Measurements from ENCODE around the gene FHDC1.
A peak's percentile ranks its signal among the peaks of the same experiment; 100 is the strongest.

Gene FHDC1

GRCh38 chr4:152959080-152959479, 23.0 kb downstream of the FHDC1 start:
- Histone ChIP-seq H3K36me3 (ENCODE audit: insufficient read depth, low read length) (no peaks in the 10 kb centered on the region), H3K4me1 (ENCODE audit: control insufficient read depth, insufficient read depth, low read length, unreplicated experiment) (peaks cover 15% of the 10 kb centered on the region), H3K4me3 (ENCODE audit: low read depth, low read length) (no peak overlapping the region), H2AFZ (ENCODE audit: low read length, unreplicated experiment) (no peak overlapping the region), H3K27ac (ENCODE audit: low read depth, low read length) (no peak overlapping the region), H3K27me3 (ENCODE audit: insufficient read depth, low read length) (no peaks in the 10 kb centered on the region), H3K79me2 (ENCODE audit: control insufficient read depth, insufficient read depth, low read length, unreplicated experiment) (no peaks in the 10 kb centered on the region)

GRCh38 chr4:152960082-152960481, 24.0 kb downstream of the FHDC1 start:
- no peak overlapping the region for H3K4me3 ChIP-seq (ENCODE audit: low read depth, low read length)
- no peak overlapping the region for H2AFZ ChIP-seq (ENCODE audit: low read length, unreplicated experiment)
- H3K79me2 ChIP-seq (ENCODE audit: control insufficient read depth, insufficient read depth, low read length, unreplicated experiment), result no peaks in the 10 kb centered on the region
- no peak overlapping the region for H3K27ac ChIP-seq (ENCODE audit: low read depth, low read length)
- no peaks in the 10 kb centered on the region for H3K27me3 ChIP-seq (ENCODE audit: insufficient read depth, low read length)
- H3K4me1 ChIP-seq (ENCODE audit: control insufficient read depth, insufficient read depth, low read length, unreplicated experiment), result peaks cover 15% of the 10 kb centered on the region
- H3K36me3 ChIP-seq (ENCODE audit: insufficient read depth, low read length), result no peaks in the 10 kb centered on the region

- Histone ChIP-seq H3K27ac (ENCODE audit: low read depth, low read length) (peak overlapping the region; percentile 55), H2AFZ (ENCODE audit: low read length, unreplicated experiment) (peak overlapping the region; percentile 67), H3K4me1 (ENCODE audit: control insufficient read depth, insufficient read depth, low read length, unreplicated experiment) (peaks cover 15% of the 10 kb centered on the region), H3K36me3 (ENCODE audit: insufficient read depth, low read length) (no peaks in the 10 kb centered on the region), H3K27me3 (ENCODE audit: insufficient read depth, low read length) (no peaks in the 10 kb centered on the region), H3K79me2 (ENCODE audit: control insufficient read depth, insufficient read depth, low read length, unreplicated experiment) (no peaks in the 10 kb centered on the region), H3K4me3 (ENCODE audit: low read depth, low read length) (peak overlapping the region; percentile 12; the same call in 1 of the 2 replicates)
Observed at GRCh38 chr4:152961014-152961772, 25.1 kb downstream of the FHDC1 start.

- Histone ChIP-seq H3K27ac (ENCODE audit: low read depth, low read length) (peak overlapping the region; percentile 55), H3K4me3 (ENCODE audit: low read depth, low read length) (no peak overlapping the region), H3K79me2 (ENCODE audit: control insufficient read depth, insufficient read depth, low read length, unreplicated experiment) (no peaks in the 10 kb centered on the region), H3K4me1 (ENCODE audit: control insufficient read depth, insufficient read depth, low read length, unreplicated experiment) (peaks cover 15% of the 10 kb centered on the region), H2AFZ (ENCODE audit: low read length, unreplicated experiment) (peak overlapping the region; percentile 67), H3K36me3 (ENCODE audit: insufficient read depth, low read length) (no peaks in the 10 kb centered on the region), H3K27me3 (ENCODE audit: insufficient read depth, low read length) (no peaks in the 10 kb centered on the region)
Observed at GRCh38 chr4:152961773-152962115, 25.6 kb downstream of the FHDC1 start.

GRCh38 chr4:152962150-152962549, 26.0 kb downstream of the FHDC1 start:
- no peak overlapping the region for H2AFZ ChIP-seq (ENCODE audit: low read length, unreplicated experiment)

GRCh38 chr4:152964335-152964734, 28.2 kb downstream of the FHDC1 start:
- no peaks in the 10 kb centered on the region for H3K27me3 ChIP-seq (ENCODE audit: insufficient read depth, low read length)
- no peak overlapping the region for H3K4me3 ChIP-seq (ENCODE audit: low read depth, low read length)
- H3K79me2 ChIP-seq (ENCODE audit: control insufficient read depth, insufficient read depth, low read length, unreplicated experiment), result no peaks in the 10 kb centered on the region
- no peak overlapping the region for H3K27ac ChIP-seq (ENCODE audit: low read depth, low read length)
- no peak overlapping the region for H2AFZ ChIP-seq (ENCODE audit: low read length, unreplicated experiment)
- H3K4me1 ChIP-seq (ENCODE audit: control insufficient read depth, insufficient read depth, low read length, unreplicated experiment), result peaks cover 22% of the 10 kb centered on the region
- no peaks in the 10 kb centered on the region for H3K36me3 ChIP-seq (ENCODE audit: insufficient read depth, low read length)

More at GRCh38 chr4:152962150-152962549, 26.0 kb downstream of the FHDC1 start:
- no peaks in the 10 kb centered on the region for H3K27me3 ChIP-seq (ENCODE audit: insufficient read depth, low read length)
- H3K36me3 ChIP-seq (ENCODE audit: insufficient read depth, low read length), result no peaks in the 10 kb centered on the region
- H3K4me3 ChIP-seq (ENCODE audit: low read depth, low read length), result no peak overlapping the region
- peaks cover 15% of the 10 kb centered on the region for H3K4me1 ChIP-seq (ENCODE audit: control insufficient read depth, insufficient read depth, low read length, unreplicated experiment)
- H3K27ac ChIP-seq (ENCODE audit: low read depth, low read length), result no peak overlapping the region
- no peaks in the 10 kb centered on the region for H3K79me2 ChIP-seq (ENCODE audit: control insufficient read depth, insufficient read depth, low read length, unreplicated experiment)

- Histone ChIP-seq H3K27me3 (ENCODE audit: insufficient read depth, low read length) (no peaks in the 10 kb centered on the region), H3K36me3 (ENCODE audit: insufficient read depth, low read length) (no peaks in the 10 kb centered on the region), H3K4me1 (ENCODE audit: control insufficient read depth, insufficient read depth, low read length, unreplicated experiment) (peaks cover 22% of the 10 kb centered on the region), H3K27ac (ENCODE audit: low read depth, low read length) (no peak overlapping the region), H2AFZ (ENCODE audit: low read length, unreplicated experiment) (no peak overlapping the region), H3K79me2 (ENCODE audit: control insufficient read depth, insufficient read depth, low read length, unreplicated experiment) (no peaks in the 10 kb centered on the region), H3K4me3 (ENCODE audit: low read depth, low read length) (no peak overlapping the region)
Observed at GRCh38 chr4:152965611-152966010, 29.5 kb downstream of the FHDC1 start.

- no peak overlapping the region for H2AFZ ChIP-seq (ENCODE audit: low read length, unreplicated experiment)
- peaks cover 10% of the 10 kb centered on the region for H3K4me1 ChIP-seq (ENCODE audit: control insufficient read depth, insufficient read depth, low read length, unreplicated experiment)
- H3K4me3 ChIP-seq (ENCODE audit: low read depth, low read length), result no peak overlapping the region
- no peaks in the 10 kb centered on the region for H3K27me3 ChIP-seq (ENCODE audit: insufficient read depth, low read length)
- no peaks in the 10 kb centered on the region for H3K36me3 ChIP-seq (ENCODE audit: insufficient read depth, low read length)
- H3K27ac ChIP-seq (ENCODE audit: low read depth, low read length), result no peak overlapping the region
- H3K79me2 ChIP-seq (ENCODE audit: control insufficient read depth, insufficient read depth, low read length, unreplicated experiment), result no peaks in the 10 kb centered on the region
Observed at GRCh38 chr4:152967907-152968306, 31.8 kb downstream of the FHDC1 start.

- H3K27ac ChIP-seq (ENCODE audit: low read depth, low read length), result no peak overlapping the region
- no peaks in the 10 kb centered on the region for H3K36me3 ChIP-seq (ENCODE audit: insufficient read depth, low read length)
- H2AFZ ChIP-seq (ENCODE audit: low read length, unreplicated experiment), result no peak overlapping the region
- H3K79me2 ChIP-seq (ENCODE audit: control insufficient read depth, insufficient read depth, low read length, unreplicated experiment), result no peaks in the 10 kb centered on the region
- H3K4me1 ChIP-seq (ENCODE audit: control insufficient read depth, insufficient read depth, low read length, unreplicated experiment), result peaks cover 17% of the 10 kb centered on the region
- no peak overlapping the region for H3K4me3 ChIP-seq (ENCODE audit: low read depth, low read length)
- H3K27me3 ChIP-seq (ENCODE audit: insufficient read depth, low read length), result no peaks in the 10 kb centered on the region
Observed at GRCh38 chr4:152968806-152969394, 32.8 kb downstream of the FHDC1 start.

GRCh38 chr4:152970102-152970820, 34.1 kb downstream of the FHDC1 start:
- Histone ChIP-seq H3K36me3 (ENCODE audit: insufficient read depth, low read length) (no peaks in the 10 kb centered on the region), H3K79me2 (ENCODE audit: control insufficient read depth, insufficient read depth, low read length, unreplicated experiment) (no peaks in the 10 kb centered on the region), H3K27ac (ENCODE audit: low read depth, low read length) (no peak overlapping the region), H2AFZ (ENCODE audit: low read length, unreplicated experiment) (no peak overlapping the region), H3K4me3 (ENCODE audit: low read depth, low read length) (no peak overlapping the region), H3K27me3 (ENCODE audit: insufficient read depth, low read length) (no peaks in the 10 kb centered on the region), H3K4me1 (ENCODE audit: control insufficient read depth, insufficient read depth, low read length, unreplicated experiment) (peaks cover 17% of the 10 kb centered on the region)

All from ACC112 (cell line).